ENCODE results near the gene MVD.

MVD gene

GRCh38 chr16:88697116-88697830, 34.4 kb upstream of the MVD start:
- TF ChIP-seq CTCF (IDR thresholded peaks at IDR 0.05; ENCODE audit: low read depth, low read length, missing control alignments): no peak
- no peak overlapping the region for H3K4me3 ChIP-seq (ENCODE audit: low read depth, low read length)
- no peak for DNase-seq (ENCODE audit: low read depth)

- no peak for DNase-seq (ENCODE audit: low read depth)
- H3K4me3 ChIP-seq (ENCODE audit: low read depth, low read length): no peak overlapping the region
- no peak for TF ChIP-seq CTCF (IDR thresholded peaks at IDR 0.05; ENCODE audit: low read depth, low read length, missing control alignments)
Observed at GRCh38 chr16:88696441-88696840, 33.5 kb upstream of the MVD start.

GRCh38 chr16:88695753-88696152, 32.9 kb upstream of the MVD start:
- H3K4me3 ChIP-seq (ENCODE audit: low read depth, low read length): no peak overlapping the region
- no peak for TF ChIP-seq CTCF (IDR thresholded peaks at IDR 0.05; ENCODE audit: low read depth, low read length, missing control alignments)
- DNase-seq (ENCODE audit: low read depth): no peak

GRCh38 chr16:88695218-88695617, 32.3 kb upstream of the MVD start:
- no peak for TF ChIP-seq CTCF (IDR thresholded peaks at IDR 0.05; ENCODE audit: low read depth, low read length, missing control alignments)

GRCh38 chr16:88694221-88695087, 31.6 kb upstream of the MVD start:
- no peak for DNase-seq (ENCODE audit: low read depth)
- no peak for TF ChIP-seq CTCF (IDR thresholded peaks at IDR 0.05; ENCODE audit: low read depth, low read length, missing control alignments)
- H3K4me3 ChIP-seq (ENCODE audit: low read depth, low read length): no peak overlapping the region

More at GRCh38 chr16:88695218-88695617, 32.3 kb upstream of the MVD start:
- DNase-seq (ENCODE audit: low read depth): no peak
- H3K4me3 ChIP-seq (ENCODE audit: low read depth, low read length): no peak overlapping the region

GRCh38 chr16:88693420-88694177, 30.7 kb upstream of the MVD start:
- TF ChIP-seq CTCF (IDR thresholded peaks at IDR 0.05; ENCODE audit: low read depth, low read length, missing control alignments): no peak
- DNase-seq (ENCODE audit: low read depth): no peak

More at GRCh38 chr16:88693420-88694177, 30.7 kb upstream of the MVD start:
- H3K4me3 ChIP-seq (ENCODE audit: low read depth, low read length): no peak overlapping the region
